AG20443 (cell line): ENCODE measurements around the gene SRGAP2B.
"Not testable (repeated sequence)": the region's sequence is repeated elsewhere in the genome, so short reads cannot be mapped to it uniquely, and the experiment has no call there.

Experiments used
- DNase-seq: peaks from one replicate; pipeline ENCODE4 v3.0.0; 2012; ENCODE audit warnings: low spot score, mixed read lengths

SRGAP2B gene

DNA sequence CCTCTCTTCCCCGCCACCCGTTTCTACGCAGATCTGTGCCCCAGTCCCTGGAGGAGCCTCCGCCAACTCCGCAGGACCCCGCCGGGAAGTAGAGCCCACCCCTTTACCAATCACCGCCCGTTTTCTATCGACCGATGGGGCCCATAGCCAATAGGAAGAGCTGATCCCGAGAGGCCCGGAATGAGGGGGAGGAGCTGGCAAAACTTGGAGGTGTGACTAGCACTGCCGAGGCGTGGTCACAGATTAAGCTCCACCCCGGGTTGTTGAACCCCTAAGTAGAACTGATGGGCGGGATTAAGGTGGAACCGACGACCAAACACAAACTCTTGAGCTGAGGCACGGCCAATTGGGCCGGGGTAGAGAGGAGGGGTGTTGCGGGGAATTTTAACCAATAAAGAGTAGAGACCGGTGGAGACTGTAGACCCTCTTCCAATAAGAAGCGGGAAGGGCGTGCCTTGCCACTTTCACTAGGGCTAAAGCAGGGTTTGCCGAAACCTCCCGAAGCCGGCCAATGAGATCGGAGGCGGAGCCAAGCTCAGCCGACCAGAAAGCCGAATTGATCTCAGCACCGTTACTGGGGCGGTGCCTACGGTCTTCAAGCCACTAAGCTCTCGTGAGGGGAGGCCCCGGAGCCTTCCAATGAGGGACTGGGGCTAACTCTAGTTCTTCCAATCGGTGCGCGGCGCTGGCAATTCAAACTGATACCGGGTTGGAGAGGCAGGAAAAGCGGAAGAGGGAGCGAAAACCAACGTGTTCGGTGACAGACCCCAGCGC is at the start of gene SRGAP2B, which contains the start of gene FAM72D:
Gene SRGAP2B, minus strand, starts transcription at position 45 of the 774 bp plus-strand sequence. CDS start 2,427 bp downstream, outside the sequence.
Gene FAM72D, plus strand, starts transcription at position 691 of the 774 bp plus-strand sequence. CDS start 874 bp downstream, outside the sequence.
- not testable (repeated sequence) for DNase-seq

DNA sequence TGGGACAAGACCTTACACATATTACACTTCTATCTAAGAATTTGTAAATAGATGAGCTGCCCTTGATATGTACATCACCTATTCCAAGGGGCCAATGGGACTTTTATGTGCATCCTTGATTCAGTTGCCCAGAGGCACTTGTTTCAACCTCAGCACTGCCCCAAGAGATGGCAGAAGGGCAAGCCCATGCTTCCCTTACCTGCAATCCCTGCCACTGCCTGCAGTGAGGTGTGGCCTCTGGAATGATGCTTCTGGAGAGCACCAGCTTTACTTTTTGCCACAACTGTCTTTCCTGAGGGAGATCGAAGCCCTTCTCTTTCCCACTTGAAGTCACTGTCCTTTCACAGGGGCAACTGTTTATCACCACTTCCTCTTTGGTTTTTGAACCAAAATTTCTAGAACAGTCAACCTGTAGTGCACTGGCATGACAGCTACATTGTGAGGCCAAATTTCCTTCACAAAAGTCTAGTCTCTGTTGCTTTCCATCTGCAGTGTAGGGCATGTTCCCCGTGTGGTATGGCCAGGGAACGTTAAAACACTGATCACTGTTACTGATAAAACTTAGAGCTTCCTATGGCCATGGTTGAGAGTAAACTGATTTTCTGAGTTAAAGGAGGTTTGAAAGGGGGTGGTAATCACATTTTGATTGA is 49.3 kb upstream of the SRGAP2B start:
- DNase-seq, result not testable (repeated sequence)

DNA sequence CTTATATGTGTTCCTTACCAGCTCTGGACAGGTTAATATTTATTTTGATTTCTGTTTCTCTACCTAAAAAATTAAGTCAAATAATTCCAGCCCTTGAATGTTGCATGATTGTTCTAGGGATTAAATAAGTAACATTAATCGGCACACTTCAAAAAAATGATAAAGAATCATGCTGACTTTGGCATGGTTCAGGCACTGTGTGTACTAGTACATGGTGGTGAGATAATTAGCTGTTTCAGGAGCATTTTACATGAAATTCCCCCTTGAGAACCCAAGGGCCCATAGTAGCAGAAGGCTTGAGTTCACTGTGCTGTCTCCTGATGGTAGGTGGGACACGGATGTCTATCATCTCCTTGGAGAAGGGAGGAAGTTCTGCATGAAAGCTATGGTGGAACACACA is 45.4 kb upstream of the SRGAP2B start:
- not testable (repeated sequence) for DNase-seq

DNA sequence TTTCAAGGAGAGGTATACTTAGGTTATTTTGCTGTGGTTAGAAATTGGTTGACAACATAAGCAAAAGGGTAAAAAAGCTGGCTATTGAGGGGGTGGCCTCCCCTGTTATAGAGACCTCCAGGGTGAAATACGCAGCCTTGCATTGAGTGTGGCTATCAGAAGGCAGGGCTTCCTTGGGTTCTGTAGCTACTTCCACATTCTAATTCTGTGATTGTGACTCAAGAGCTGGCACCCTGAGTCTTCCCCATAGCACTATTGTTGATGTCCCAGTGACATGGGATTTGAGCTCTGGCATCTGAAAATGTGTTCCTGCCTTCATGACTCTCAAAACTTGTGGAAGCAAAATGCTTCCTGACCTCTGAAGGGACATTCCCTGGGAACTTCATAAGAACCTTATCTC is 39.3 kb upstream of the SRGAP2B start:
- DNase-seq, result not testable (repeated sequence)

DNA sequence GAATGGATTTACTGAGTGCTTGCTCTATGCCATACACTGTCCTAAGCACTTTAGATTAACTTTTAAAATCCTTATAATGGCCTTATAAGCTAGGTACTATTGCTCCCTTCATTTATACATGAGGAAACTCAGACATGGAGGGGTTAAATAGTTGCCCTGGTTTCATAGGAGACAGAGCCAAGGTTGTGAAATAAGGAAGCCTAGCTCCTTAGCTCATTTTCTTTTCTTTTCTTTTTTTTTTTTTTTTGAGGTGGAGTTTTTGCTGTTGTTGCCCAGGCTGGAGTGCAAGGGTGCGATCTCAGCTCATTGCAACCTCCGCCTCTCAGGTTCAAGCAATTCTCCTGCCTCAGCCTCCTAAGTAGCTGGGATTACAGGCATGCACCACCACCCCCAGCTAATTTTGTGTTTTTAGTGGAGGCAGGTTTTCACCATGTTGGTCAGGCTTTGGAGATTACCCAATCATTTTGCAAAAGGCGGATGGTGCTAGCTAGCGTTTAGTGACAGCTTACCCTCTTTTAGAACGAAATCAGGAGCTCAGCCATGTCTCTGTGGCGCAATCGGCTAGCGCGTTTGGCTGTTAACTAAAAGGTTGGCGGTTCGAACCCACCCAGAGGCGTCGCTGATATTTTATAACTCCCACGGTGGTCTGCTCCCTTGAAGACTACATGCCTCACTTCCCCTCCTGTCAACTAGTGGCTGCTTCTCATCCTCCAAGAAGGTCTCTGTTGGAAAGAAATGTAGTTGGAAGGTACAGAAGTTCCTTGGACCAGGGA is 33.8 kb upstream of the SRGAP2B start:
- not testable (repeated sequence) for DNase-seq

DNA sequence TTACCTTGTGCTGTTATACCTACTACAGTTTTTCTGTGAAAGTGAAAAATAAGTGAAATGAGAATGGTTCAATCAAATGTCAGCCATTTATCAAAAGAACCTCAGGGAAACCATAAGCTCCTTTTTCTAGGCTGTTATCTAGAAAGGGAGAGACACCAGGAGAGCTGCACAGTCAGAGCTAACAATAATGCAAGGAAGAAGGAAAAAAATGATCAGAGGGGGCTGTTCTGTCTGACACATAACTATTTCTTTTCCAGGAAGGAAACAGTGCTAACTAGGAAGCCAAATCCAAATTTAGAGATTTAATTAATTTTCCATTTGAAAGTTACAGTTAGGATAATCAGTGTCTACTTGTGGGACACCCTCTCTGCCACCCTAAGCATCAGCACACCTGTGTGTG is 32.0 kb upstream of the SRGAP2B start:
- not testable (repeated sequence) for DNase-seq

DNA sequence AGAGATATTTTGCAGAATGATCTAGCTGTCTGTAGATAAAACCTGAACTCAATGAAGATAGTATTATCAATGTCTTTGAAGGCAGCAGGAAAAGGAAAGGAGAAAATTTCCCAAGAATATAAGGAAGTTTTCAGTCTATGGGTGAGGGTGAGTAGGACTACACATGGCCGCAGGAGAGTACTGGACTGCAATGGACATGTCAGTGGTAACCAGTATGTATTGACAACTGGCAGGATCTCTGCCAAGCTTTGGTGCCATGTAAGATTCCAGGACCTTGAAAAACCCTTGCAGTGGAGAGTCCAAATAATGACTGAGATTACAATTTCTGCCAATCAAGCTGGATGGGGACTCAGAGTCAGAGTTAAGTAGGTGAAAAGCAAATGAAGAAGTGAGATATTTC is 30.0 kb upstream of the SRGAP2B start:
- not testable (repeated sequence) for DNase-seq

DNA sequence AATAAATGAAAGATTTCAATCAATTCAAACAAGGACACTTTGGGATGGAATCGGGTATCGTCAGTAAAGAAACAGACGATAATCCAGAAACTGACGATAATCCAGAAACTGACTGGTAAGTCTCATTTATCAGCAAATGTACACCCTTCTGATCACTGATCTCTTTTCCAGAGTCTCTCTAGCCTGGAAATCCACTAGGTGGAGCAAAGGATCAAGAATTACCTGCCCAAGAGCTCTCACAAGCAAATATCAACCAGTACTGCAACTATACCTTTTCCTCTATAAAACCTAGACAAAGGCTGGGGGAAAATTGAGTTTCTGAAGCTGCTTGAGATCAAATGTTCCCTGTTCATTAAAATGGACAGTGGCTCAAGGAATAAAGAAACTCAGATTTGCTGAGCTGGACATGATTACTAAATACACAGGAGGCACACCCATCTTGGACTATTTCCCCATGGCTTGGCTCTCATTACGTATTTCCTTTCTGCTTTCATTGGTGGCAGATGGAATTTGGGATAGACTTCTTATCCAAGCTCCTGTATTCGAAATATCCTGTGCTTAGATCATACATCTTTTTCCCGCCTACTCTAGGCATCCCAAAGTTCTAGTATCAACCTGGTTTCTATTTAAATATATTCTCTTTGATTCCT is 29.0 kb upstream of the SRGAP2B start:
- not testable (repeated sequence) for DNase-seq

DNA sequence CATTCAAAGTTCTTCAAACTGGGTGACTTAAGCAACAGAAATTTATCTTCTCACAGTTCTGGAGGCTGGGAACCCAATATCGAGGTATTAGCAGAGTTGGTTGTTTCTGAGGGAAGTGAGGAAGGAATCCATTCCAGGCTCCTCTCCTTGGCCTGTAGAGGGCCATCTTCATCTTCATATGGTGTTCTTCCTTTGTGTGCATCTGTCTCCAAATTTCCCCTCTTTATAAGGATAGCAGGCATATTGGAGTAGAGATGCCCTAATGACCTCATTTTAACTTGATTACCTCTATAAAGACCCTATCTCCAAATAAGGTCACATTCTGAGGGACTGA is 27.9 kb upstream of the SRGAP2B start:
- not testable (repeated sequence) for DNase-seq

DNA sequence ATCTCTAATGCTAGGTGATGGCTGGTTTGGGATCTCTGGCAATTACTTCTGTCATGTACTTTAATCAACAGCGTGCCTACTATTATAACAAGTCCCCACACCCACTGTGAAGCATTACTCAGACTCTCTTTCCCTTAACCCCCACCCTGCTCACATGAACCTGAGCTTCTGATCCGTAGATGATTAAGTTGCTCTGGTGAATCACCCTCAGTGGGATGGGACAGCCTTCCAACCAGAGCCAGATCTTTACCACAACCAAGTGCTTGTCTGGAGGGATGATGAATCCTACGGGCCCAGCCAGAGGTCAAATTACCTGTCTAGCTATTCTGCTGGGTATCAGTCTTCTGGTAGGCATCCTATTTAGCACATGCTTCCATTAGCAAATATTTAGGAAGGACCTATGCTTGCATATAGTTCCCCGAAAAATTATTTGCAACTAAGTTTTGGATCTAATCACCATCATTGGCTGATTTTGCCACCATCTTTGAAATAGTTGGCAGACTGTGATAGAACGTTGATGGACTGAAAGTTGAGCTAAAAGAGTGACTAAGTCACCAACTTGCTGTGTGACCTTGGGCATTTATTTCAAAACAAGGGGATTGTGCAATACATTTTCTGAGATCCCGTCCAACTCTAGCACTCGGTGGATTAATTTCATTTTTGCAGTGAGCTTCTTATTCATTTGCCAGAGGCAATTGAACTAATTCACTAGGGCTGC is 27.4 kb upstream of the SRGAP2B start:
- DNase-seq, result not testable (repeated sequence)

DNA sequence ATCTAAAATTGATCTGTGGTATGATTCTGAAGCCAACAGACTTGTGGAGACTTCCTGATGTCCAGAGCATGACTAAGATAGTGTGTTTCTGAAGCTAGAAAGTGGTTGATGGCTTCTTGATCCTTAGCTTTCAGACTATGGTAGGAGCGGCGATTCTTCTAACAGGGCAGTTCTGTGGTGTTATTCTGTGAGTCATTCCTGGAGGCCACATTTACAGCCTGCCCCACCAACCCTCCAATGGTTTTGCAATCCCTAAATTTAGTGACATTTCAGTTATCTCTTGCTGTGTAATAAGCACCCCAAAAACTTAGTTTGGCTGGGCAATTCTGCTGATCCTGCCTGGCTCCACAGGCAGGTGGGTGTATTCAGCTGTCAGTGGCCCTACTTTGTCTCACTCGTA is 24.7 kb upstream of the SRGAP2B start:
- not testable (repeated sequence) for DNase-seq

DNA sequence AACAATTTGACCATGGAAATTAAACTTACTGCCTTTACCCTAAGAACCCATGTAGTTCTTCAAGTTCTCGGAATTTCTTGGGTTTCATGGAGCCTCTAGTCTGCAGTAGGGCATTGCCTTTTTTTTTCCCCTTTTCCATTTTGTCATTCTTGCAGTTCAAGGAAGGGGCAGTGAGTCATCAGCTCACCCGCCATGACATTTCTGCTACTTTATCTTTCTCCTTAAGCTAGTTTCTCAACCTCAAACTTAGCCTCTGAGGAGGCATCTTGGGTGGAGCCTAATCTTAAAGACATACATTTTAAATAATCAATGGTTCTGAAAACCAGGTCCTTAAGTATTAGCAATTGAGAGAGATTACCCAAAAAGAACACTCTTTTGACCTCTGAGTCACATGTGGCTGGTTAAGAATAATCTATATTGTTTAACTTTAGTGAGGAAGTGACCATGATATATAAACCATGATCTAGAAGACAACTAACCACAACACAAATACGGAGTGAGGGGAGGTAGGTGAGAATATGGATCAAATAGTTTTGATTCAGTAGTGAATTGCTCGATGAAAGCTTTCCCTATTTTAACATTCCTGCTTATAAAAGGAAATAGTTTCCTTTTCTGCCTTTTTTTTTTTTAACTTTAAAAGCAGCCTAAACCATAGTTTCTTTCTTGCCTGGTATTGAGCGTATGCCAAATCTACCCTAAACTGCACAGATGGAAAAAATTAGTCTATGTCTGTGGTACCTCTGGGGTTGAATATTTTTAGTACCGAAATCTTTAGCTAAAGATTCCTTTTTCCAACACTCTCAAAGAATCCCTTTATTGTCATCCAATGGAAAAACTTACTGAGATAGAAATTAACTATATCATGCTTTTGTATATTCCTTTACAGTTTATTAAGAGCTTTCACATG is 20.7 kb upstream of the SRGAP2B start:
- not testable (repeated sequence) for DNase-seq

DNA sequence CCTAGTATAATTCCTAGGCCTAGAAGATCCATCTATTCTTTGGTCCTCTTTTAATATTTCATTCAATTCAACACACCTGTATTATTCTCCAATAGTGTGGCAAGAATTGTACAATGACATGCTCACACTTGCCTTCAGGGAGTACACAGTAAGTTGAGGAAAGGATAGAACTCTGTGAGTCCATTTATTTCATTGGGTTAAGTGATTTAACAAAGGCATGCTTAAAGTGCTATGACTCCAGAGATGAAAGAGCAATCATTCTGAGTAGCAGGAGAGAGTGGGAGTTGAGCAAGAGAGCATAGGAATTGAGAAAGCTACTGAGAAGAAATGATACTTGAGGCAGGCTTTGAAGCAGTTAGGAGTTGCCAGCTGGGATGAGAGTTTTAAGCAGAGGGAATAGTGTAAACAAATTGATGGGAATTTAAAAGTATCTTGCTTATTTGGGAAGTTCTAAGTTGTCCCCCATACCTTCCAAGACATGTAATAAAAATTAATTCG is 19.5 kb upstream of the SRGAP2B start:
- not testable (repeated sequence) for DNase-seq

DNA sequence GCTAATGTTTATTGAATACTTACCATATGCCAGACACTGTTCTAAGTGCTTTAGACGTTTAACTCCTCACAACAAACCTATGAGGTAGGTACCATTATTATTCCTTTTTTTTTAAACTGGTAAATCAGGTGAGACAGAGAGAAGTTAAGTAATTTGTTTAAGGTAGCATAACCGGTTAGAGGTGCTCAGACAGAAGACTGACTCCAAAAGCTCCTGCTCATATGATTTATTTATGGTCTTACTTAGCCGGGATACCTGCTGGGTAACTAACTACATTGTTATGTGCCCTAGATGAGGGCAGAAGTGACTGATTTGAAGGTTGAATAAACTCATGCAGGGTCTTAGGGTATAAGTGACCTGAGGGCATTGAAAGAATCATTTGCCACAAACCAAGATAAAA is 17.6 kb upstream of the SRGAP2B start:
- not testable (repeated sequence) for DNase-seq

DNA sequence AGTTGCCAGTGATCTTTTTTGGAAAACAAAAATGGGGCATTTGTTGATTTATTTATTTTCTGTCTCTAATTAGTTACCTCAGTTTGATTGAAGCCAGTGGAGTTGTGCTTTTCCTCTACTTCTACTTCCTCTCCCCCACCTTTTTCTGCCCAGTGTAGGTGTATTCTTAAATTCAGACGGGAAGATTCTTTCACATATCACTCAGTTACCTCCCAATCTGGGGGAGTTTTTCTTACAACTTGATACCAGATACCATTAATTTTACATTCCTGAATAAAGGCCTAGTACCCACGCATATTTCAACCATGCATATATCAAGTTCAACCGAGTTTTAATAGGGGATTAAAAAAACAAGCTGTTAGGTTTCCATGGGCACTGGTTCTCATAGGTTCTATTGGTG is 16.5 kb upstream of the SRGAP2B start:
- not testable (repeated sequence) for DNase-seq

DNA sequence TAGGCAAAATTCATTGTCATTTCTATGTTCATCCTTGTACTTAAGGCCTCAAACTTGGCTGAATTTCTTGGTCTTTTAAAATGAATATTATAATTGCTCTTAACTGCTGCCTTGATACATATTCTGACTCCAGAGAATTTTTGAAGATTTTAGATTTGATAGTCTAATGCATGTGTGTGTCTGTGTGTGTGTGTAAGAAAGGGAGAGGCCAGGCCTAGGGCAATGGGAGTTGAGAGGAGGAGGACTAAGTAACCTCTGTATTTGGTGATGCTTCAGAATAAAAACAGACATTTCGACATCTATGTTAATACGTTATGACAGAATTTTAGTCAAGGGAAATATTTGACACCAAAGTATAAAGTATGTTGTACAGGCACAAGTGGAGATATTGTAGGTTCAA is 8.2 kb upstream of the SRGAP2B start:
- not testable (repeated sequence) for DNase-seq

DNA sequence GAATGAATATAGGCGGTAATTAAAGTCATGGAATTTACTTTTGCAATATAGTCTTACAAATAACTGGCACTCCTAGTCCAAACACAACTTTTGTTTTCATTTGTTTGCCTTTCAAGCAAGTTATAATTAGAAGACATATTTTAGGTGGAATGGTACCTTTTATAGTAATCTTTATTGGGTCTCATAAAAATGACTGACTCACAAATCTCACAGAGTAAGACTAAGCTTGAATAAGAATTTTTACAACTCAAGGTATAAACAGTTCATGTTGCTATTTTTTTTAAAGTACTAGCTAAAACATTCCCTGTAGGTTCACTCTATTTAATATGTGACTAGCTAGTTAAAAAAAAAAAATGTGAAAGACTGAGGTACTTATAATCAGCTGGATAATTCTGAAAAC is 6.6 kb upstream of the SRGAP2B start:
- DNase-seq, result not testable (repeated sequence)

DNA sequence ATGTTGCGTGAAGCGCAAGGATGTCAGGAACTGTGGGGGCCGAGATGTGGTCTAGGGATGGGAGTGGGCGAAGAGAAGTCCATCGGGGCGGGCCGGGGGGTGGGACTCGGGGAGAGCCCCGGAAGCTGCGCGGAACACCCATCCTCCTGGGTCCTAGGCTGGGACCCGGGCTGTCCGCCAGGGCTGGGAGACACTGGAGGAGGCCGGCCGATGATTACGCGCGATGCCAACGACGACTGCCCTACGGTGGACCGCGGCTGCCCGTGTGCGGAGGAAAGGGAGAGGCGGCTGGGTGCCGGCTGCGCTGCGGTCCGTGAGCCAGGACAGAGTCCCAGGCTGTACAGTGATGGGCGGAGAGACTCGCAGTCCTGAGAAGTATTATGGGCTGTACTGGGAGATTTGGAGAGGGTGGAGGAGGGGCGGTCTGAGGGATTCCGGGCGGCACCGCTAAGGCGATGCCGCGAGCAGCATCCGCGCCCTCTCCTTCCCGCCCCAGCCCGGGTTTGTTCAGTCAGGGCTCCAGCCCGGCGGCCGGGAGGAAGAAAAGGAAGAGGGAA is 395 bp downstream of the SRGAP2B start:
- DNase-seq, result not testable (repeated sequence)

DNA sequence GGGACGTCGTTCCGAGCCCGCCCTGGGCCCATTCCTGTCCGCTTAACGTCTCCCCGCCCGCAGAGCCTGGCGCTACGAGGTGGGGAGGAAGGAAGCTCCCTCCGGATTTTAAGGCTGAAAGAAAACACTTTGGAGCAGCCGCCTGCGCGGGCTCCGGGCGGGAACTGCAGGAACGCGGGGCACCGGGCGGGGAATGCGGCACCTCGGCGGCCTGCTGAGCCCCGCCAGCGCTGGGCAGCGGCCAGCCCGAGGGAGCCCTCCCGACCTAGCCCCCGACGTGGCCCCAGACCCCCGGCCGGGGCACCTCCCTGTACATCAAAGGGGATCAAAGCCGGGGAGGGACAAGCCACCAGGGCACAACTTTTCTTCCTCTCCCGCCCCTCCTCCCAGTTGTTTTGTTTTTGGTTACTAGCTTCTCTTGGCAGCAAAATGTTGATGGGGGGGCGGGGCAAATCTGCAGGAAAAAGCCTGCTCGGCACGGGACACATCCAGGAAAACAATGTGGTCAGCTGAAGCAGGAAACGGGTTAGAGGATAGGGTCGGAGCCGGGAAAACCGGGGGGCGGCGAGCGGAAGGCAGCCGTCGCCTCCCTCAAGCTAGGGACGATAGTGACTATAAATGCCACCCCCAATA is 1.5 kb downstream of the SRGAP2B start:
- not testable (repeated sequence) for DNase-seq
